ENCODE results near the gene SLC15A5.

The SLC15A5 gene

DNA sequence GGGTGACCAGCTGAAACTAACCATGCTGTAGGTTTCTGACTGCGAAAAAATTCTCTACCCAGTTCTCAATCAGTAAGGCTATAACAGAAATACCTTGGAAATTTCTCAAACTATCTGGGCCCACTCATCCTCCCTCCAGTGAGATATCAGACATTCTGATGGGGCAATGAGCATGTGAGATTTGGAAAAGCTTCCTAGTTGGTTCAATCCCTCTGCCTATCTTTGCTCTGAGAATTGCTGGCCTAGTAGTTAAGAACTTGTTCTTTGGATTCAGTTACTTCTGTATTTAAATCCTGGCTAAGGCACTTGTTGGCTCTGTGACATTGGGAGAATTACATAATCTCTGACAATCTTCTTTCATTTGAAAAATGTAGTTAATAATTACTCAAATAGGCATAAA is 119.4 kb downstream of the SLC15A5 start:
- TF ChIP-seq, protein P1, sequence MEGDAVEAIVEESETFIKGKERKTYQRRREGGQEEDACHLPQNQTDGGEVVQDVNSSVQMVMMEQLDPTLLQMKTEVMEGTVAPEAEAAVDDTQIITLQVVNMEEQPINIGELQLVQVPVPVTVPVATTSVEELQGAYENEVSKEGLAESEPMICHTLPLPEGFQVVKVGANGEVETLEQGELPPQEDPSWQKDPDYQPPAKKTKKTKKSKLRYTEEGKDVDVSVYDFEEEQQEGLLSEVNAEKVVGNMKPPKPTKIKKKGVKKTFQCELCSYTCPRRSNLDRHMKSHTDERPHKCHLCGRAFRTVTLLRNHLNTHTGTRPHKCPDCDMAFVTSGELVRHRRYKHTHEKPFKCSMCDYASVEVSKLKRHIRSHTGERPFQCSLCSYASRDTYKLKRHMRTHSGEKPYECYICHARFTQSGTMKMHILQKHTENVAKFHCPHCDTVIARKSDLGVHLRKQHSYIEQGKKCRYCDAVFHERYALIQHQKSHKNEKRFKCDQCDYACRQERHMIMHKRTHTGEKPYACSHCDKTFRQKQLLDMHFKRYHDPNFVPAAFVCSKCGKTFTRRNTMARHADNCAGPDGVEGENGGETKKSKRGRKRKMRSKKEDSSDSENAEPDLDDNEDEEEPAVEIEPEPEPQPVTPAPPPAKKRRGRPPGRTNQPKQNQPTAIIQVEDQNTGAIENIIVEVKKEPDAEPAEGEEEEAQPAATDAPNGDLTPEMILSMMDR (IDR thresholded peaks at IDR 0.05), result no peak
- Histone ChIP-seq H3K4me3 (ENCODE audit: low read depth in 1 of 2, low read length in 1 of 2) (no peak overlapping the region), H3K27ac (no peak overlapping the region), H3K4me1 (ENCODE audit: control insufficient read depth in 1 of 2, insufficient read depth in 1 of 2, low read depth in 1 of 2, low read length in 1 of 2) (no peaks in the 10 kb centered on the region), H3K27me3 (no peaks in the 10 kb centered on the region), H3K36me3 (no peaks in the 10 kb centered on the region), H3K9me3 (no peaks in the 10 kb centered on the region)

DNA sequence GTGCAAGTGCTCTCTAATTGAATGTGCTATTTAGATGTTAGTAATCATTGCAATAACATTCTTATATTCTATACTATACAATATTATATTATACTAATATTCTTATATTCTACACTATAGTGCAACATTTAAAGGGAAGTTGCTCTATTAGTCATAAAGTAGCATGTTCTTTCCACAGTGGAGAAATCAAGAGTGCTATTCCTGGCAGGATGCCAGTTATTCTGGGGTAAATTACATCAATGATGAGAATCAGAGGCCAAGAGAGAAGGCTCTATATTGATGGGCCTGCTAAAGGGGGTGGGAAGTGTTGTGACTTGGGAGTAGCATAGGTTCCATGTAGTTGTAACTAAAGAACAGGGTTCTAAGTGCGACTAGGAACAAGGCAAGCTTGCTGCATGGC is 121.5 kb downstream of the SLC15A5 start:
- TF ChIP-seq, protein P1 (IDR thresholded peaks at IDR 0.05), result no peak
- Histone ChIP-seq H3K27ac (no peak overlapping the region), H3K27me3 (no peaks in the 10 kb centered on the region), H3K4me1 (ENCODE audit: control insufficient read depth in 1 of 2, insufficient read depth in 1 of 2, low read depth in 1 of 2, low read length in 1 of 2) (no peaks in the 10 kb centered on the region), H3K36me3 (no peaks in the 10 kb centered on the region), H3K4me3 (ENCODE audit: low read depth in 1 of 2, low read length in 1 of 2) (no peak overlapping the region), H3K9me3 (no peaks in the 10 kb centered on the region)

DNA sequence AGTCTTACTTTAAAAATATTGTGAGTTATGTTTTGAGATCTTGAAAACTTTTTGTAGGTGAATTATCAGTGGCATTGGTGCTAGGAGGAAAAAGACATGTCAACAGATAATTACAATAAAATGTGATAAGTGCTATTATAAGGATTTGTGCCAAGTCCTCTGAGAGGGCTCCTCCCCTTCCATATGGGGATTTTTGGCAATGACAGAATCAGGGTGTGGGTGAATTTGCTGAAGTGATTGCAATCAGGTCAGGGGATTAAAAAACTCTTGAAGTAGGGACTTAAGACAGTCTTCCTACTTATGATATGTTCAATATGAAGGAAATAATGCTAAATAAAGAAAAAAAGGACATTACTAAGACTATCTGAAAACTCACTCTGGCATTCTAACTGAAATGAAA is 122.5 kb downstream of the SLC15A5 start:
- TF ChIP-seq, protein P1 (IDR thresholded peaks at IDR 0.05), result no peak
- H3K4me3 ChIP-seq (ENCODE audit: low read depth in 1 of 2, low read length in 1 of 2), result no peak overlapping the region
- H3K4me1 ChIP-seq (ENCODE audit: control insufficient read depth in 1 of 2, insufficient read depth in 1 of 2, low read depth in 1 of 2, low read length in 1 of 2), result no peaks in the 10 kb centered on the region
- H3K27ac ChIP-seq, result no peak overlapping the region
- no peaks in the 10 kb centered on the region for H3K27me3 ChIP-seq
- no peaks in the 10 kb centered on the region for H3K9me3 ChIP-seq
- H3K36me3 ChIP-seq, result no peaks in the 10 kb centered on the region

DNA sequence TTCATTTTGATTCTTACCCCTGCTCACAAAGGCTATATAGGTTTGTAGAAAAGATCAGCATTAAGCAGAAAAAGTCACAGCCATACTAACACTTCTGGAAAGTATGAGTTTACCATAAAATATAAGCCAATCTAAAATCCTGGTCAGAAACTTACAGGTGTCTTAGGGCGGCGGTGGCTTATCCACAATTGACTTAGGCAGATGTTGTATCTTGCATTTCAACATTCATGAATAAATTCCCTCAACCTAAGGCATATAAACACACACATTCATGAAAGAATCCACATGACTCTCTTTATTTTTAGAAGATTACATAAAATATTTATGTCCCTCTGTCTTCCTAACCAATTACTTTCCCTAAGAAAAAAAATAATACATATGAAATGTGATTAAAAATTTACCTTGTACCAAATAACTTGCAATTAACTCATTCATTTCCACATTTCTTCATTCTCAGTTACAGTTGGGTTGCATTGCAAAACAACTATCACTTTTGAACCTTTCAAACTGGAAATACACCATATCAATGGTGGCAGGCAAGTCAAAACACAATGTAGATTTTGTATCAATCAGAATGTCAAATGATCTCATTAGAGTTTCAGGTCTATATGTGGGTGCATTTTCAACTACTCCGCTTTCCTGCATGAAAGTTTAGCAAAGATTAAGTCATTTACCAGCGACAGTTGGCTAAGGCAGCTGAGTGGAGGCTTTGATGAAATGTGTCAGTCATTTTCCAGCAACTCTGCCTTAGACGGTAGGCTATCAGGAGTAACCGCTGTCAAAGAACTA is 124.4 kb downstream of the SLC15A5 start:
- peaks cover 0 to 9% of the 10 kb centered on the region in 2 experiments for H3K4me1 ChIP-seq (ENCODE audit: control insufficient read depth in 1 of 2, insufficient read depth in 1 of 2, low read depth in 1 of 2, low read length in 1 of 2)

DNA sequence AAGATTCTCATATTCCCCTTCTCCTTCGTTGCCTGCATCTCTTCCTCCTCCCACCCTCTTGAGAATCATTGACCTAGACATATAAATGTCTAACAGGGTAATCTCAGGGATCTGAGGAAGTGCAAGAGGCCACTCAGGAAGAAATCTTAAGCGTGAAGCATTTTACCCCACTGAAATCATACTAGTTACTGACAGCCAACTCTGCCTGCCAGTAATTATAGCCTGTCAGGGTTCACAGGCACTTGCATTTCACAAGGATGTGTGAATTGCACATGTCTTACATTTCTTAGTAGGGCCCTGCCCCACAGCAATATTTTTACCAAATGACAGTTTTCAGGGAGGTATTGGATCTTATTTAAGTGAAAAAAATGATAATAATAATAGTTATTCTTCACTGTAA is 127.2 kb downstream of the SLC15A5 start:
- no peak overlapping the region for H3K4me3 ChIP-seq (ENCODE audit: low read depth in 1 of 2, low read length in 1 of 2)
- no peaks in the 10 kb centered on the region for H3K36me3 ChIP-seq
- no peaks in the 10 kb centered on the region for H3K27me3 ChIP-seq
- no peak overlapping the region for H3K27ac ChIP-seq
- no peaks in the 10 kb centered on the region for H3K9me3 ChIP-seq
- H3K4me1 ChIP-seq (ENCODE audit: control insufficient read depth in 1 of 2, insufficient read depth in 1 of 2, low read depth in 1 of 2, low read length in 1 of 2), result peaks cover 0 to 9% of the 10 kb centered on the region in 2 experiments
- TF ChIP-seq, protein P1 (IDR thresholded peaks at IDR 0.05), result no peak

More for the DNA sequence above, 124.4 kb downstream of the SLC15A5 start:
- Histone ChIP-seq H3K36me3 (no peaks in the 10 kb centered on the region), H3K27ac (no peak overlapping the region), H3K27me3 (no peaks in the 10 kb centered on the region), H3K9me3 (no peaks in the 10 kb centered on the region), H3K4me3 (ENCODE audit: low read depth in 1 of 2, low read length in 1 of 2) (no peak overlapping the region)
- TF ChIP-seq, protein P1 (IDR thresholded peaks at IDR 0.05), result no peak

All from neutrophil (primary cell).